Hepatocyte (in vitro differentiated cells): ENCODE measurements around the gene TMEM259. TPM values are rescaled to one million over a fixed set of nuclear protein-coding genes. Genes with fewer than 3 reads are reported as not detected.

Source experiments
- DNase-seq: peaks from one replicate; pipeline ENCODE4 v3.0.0-alpha.2; 2016; ENCODE audit warnings: low spot score
- H2AFZ ChIP-seq: fragments of 200-600 bp; sonication (generic); 2 replicates; pipeline ENCODE4 v1.6.0; 2016; ENCODE audit warnings: antibody characterized with exemption, mild to moderate bottlenecking
- H3K27ac ChIP-seq: fragments of 200-600 bp; sonication (generic); 2 replicates; pipeline ENCODE4 v1.5.1; 2016; ENCODE audit warnings: mild to moderate bottlenecking
- H3K27me3 ChIP-seq: fragments of 200-600 bp; sonication (generic); 2 replicates; pipeline ENCODE4 v1.6.1; 2016
- H3K36me3 ChIP-seq: fragments of 200-600 bp; sonication (generic); replicated peaks from 2 replicates; pipeline ENCODE4 v1.5.1; 2016; ENCODE audit warnings: low read depth; ENCODE audit not compliant: insufficient read depth
- H3K4me1 ChIP-seq: fragments of 200-600 bp; sonication (generic); 2 replicates; pipeline ENCODE4 v1.5.1; 2016; ENCODE audit warnings: mild to moderate bottlenecking, moderate library complexity; ENCODE audit not compliant: insufficient read depth
- H3K4me2 ChIP-seq: fragments of 200-600 bp; sonication (generic); 2 replicates; pipeline ENCODE4 v1.6.0; 2016
- H3K4me3 ChIP-seq: fragments of 200-600 bp; sonication (generic); 2 replicates; pipeline ENCODE4 v1.5.1; 2016; ENCODE audit warnings: mild to moderate bottlenecking
- H3K79me2 ChIP-seq: fragments of 200-600 bp; sonication (generic); 2 replicates; pipeline ENCODE4 v1.6.0; 2017; ENCODE audit warnings: mild to moderate bottlenecking
- H3K9me2 ChIP-seq: fragments of 200-600 bp; sonication (generic); replicated peaks from 2 replicates; pipeline ENCODE4 v1.6.0; 2017; ENCODE audit warnings: mild to moderate bottlenecking; ENCODE audit not compliant: insufficient read depth
- H3K9me3 ChIP-seq: fragments of 200-600 bp; sonication (generic); 2 replicates; pipeline ENCODE4 v1.5.1; 2016; ENCODE audit warnings: low read depth, mild to moderate bottlenecking
- H4K20me1 ChIP-seq: fragments of 200-600 bp; sonication (generic); 2 replicates; pipeline ENCODE4 v1.6.0; 2016; ENCODE audit warnings: mild to moderate bottlenecking; ENCODE audit not compliant: insufficient read depth, poor library complexity, severe bottlenecking
- CTCF ChIP-seq: fragments of 200-600 bp; sonication (generic); IDR thresholded peaks from 2 replicates; pipeline ENCODE4 v1.5.1; 2016; ENCODE audit warnings: antibody characterized with exemption, mild to moderate bottlenecking; ENCODE audit not compliant: poor library complexity
- EZH2 ChIP-seq: fragments of 200-600 bp; sonication (generic); IDR thresholded peaks from 2 replicates; pipeline ENCODE4 v1.6.1; 2016; ENCODE audit warnings: antibody characterized with exemption, mild to moderate bottlenecking, borderline replicate concordance
- EZH2phosphoT487 ChIP-seq: fragments of 200-600 bp; sonication (generic); IDR thresholded peaks from one replicate; pipeline ENCODE4 v1.6.1; 2018; ENCODE audit warnings: antibody characterized with exemption, mild to moderate bottlenecking, low read depth, moderate library complexity; ENCODE audit not compliant: unreplicated experiment, severe bottlenecking
- WGBS: methylation state at CpG from one replicate; pipeline ENCODE4 v1.1.6; 2016; ENCODE audit warnings: low lambda C conversion rate; ENCODE audit errors: missing lambda C conversion rate; 5-methylcytosine and 5-hydroxymethylcytosine counted together
- polyA plus RNA-seq: library from polyadenylated mRNA; unstranded; fragments of >200 nt; fragmentation: Nextera tagmentation; extraction: Ambion mirVana; gene quantifications from 2 replicates; pipeline ENCODE4 v1.2.1, GENCODE V29; 2016
- total RNA-seq: library from RNA; depleted of rRNA; stranded (reverse); fragments of >200 nt; gene quantifications from 2 replicates; pipeline ENCODE4 v1.2.3, GENCODE V29; 2014

TMEM259 gene
- total and polyA plus RNA-seq, 2 experiments from 2014 or later, result 169 to 311 TPM

DNA sequence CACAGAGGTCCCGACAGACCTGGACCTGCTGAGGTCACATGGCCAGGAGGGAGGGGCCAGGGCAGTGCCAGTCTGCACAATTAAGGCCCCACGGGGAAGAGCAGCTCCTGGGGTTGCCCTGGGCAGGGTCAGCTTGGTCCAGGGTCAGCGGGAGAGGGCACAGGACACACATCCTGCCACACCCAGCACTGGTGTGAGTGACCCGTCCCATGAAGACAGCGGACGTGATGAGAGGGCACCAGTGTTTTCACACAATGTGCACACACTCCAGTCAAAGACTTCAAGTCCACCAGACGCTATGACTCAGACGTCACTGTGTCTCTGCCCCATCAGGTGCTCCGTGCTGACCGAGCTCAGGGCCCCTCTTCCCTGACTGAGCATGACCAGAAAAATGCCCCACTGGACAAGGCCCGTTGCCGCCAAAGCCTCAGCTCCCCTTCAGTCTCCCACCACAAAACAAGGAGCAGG, 4.2 kb downstream of the TMEM259 start:
- no peak overlapping the region for H3K4me3 ChIP-seq
- peak overlapping the region; percentile 86 for H3K27ac ChIP-seq
- DNase-seq, result peak; percentile 70
- 64% methylated on average over 11 of the region's 12 CpGs for WGBS
- H2AFZ ChIP-seq, result no peak overlapping the region
- H3K9me2 ChIP-seq, result no peaks in the 10 kb centered on the region
- TF ChIP-seq CTCF (no peak), EZH2 (no peak), EZH2phosphoT487 (no peak)
- H3K36me3 ChIP-seq, result no peaks in the 10 kb centered on the region
- H4K20me1 ChIP-seq, result peaks cover 65% of the 10 kb centered on the region
- H3K79me2 ChIP-seq, result peaks cover 74% of the 10 kb centered on the region
- H3K4me2 ChIP-seq, result peak overlapping the region; percentile 99
- H3K9me3 ChIP-seq, result no peaks in the 10 kb centered on the region
- H3K27me3 ChIP-seq, result no peaks in the 10 kb centered on the region
- peaks cover 42% of the 10 kb centered on the region for H3K4me1 ChIP-seq

DNA sequence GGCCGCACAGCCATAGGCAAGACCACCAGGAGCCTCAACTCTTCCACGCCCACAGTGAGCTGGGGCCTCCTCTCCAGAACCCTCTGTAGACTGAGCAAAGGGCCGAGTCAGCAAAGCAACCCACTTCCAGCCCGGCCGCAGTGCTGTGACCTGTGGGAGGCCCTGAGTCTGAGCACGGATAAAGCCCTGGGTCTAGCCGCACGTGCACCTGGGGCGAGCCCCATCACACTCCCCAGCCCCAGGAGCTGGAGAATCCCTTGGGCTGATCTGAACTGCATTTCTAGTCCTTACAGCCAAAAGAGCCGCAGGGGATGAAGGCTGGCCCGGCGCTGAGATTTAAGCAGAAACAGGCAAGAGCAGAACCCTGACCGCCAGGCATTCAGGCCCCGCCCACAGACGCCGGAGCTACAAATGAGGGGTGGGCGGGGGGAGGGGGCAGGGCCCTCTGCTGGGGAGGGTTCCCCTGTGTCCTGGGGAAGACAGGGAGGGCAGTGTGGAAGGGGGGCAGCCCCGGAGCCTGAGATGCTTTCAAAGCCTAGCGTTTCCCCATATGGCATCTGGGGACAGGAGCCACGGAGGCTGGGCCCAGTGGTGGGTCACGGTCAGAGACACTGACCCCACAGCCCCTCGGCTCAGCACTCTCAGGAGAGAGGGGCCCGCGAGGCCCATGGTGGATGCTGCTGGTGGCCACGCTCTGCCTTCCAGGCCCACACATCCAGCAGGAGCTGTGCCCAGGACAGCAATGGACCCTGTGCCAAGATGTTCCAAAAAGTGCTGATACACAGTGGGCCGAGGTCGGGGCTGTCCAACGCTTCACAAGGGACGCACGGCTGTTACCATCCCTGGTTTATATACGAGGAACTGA, 4.9 kb downstream of the TMEM259 start:
- peaks cover 65% of the 10 kb centered on the region for H4K20me1 ChIP-seq
- H3K9me2 ChIP-seq, result no peaks in the 10 kb centered on the region
- no peaks in the 10 kb centered on the region for H3K9me3 ChIP-seq
- H3K4me2 ChIP-seq, result peak overlapping the region; percentile 99
- peak overlapping the region; percentile 62 for H3K27ac ChIP-seq
- no peak for DNase-seq
- H3K36me3 ChIP-seq, result no peaks in the 10 kb centered on the region
- H2AFZ ChIP-seq, result no peak overlapping the region
- H3K4me3 ChIP-seq, result no peak overlapping the region
- WGBS, result 74% methylated on average over 29 of the region's 31 CpGs
- H3K27me3 ChIP-seq, result no peaks in the 10 kb centered on the region
- peaks cover 42% of the 10 kb centered on the region for H3K4me1 ChIP-seq
- TF ChIP-seq EZH2 (no peak), EZH2phosphoT487 (no peak), CTCF (no peak)
- peaks cover 74% of the 10 kb centered on the region for H3K79me2 ChIP-seq

- no peaks in the 10 kb centered on the region for H3K9me3 ChIP-seq
- DNase-seq, result no peak
- 97% methylated on average over 29 of the region's 29 CpGs for WGBS
- no peaks in the 10 kb centered on the region for H3K36me3 ChIP-seq
- no peak overlapping the region for H2AFZ ChIP-seq
- peaks cover 69% of the 10 kb centered on the region for H3K79me2 ChIP-seq
- H3K9me2 ChIP-seq, result no peaks in the 10 kb centered on the region
- H3K27ac ChIP-seq, result no peak overlapping the region
- TF ChIP-seq EZH2, result no peak
- TF ChIP-seq CTCF, result no peak
- TF ChIP-seq EZH2phosphoT487, result no peak
- H3K4me1 ChIP-seq, result peaks cover 42% of the 10 kb centered on the region
- H3K27me3 ChIP-seq, result no peaks in the 10 kb centered on the region
- H3K4me2 ChIP-seq, result no peak overlapping the region
- no peak overlapping the region for H3K4me3 ChIP-seq
- peaks cover 61% of the 10 kb centered on the region for H4K20me1 ChIP-seq
Measured at GRCh38 chr19:1015061-1015781, 5.7 kb downstream of the TMEM259 start.
